GM20431 (cell line): ENCODE data around the gene GNG12.

ENCODE experiments used
- in situ Hi-C: fragments of 300-500 bp; cut with MseI, MboI; formaldehyde crosslinking; loops from one replicate; pipeline ENCODE4 v1.15.0; 2020; ENCODE audit warnings: low sequenced_read_pairs; ENCODE audit not compliant: unreplicated experiment

GNG12 gene

DNA sequence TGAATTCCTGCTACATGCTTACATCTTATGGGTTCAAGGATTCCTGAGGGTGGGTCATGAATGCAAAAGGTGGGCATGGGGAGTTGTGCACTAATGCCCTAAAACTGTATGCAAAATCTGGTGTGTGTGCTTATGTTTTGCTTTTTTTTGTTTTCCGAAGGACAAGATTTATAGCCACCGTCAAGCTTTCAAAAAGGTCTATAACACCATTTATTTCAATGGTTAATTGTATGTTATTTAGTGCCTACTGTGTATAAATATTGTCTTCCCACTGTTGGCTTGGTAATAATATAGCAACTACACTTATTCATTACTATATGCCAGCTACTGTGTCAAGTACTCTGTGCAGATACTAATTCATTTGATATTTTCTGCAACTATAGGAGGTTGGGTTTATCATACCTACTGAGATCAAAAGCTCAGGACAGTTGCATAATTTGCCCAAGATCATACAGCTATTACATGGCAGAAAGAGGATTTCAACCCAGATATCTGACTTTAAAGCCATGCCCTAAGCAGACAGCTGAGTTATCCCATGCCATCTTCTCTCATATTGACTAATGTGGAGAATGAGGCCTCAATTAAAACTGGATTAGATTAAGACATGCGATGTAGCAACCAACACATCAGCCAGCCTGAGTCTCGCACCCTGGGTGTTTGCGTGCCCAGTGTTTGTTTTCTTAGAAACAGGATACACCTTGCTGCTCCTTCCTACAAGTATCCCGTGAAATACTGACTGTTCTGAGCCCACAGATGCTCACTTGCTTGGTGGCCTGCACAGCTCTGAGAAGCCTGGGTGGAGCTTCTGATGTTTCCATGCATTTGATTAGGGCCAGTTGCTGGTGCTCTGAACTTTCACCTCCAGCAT, 113.7 kb downstream of the GNG12 start:
- in situ Hi-C loops, result no loop called here

DNA sequence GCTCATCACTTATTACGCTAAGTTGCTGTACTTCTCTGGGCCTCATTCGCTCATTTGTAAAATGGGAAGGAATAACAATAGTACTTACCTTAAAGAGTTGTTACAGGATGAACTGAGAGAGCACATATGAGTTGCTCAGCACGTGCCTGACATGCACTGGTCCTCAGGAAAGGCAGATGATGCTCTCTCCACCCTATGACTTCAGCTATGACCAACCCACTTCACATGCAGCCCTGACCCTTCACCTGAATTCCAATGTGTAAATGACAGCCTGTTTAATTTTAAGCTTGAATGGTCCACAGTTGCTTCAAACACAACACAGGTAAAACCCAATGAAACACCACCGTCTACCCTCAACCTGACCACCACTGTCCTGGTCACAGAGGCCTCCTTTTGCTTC, 115.4 kb downstream of the GNG12 start:
- in situ Hi-C loops, result no loop called here

DNA sequence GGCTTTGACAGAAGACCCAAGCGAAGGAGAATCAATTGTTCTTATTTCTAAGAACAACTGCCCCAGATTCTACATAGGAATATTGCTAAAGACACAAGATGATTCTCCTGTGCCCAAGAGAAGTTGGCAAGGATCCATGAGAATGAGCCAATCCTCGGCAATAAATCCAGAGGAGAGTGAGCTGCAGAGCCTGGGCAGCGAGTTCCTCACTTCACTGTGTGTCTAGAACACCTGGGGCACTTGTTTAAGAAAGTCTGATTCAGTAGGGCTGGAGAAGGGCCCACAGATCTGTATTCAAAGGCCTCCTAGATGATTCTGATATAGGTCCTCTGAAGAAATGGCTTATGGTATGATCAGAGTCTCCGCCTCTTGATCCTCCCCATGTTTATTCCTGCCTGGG, 116.5 kb downstream of the GNG12 start:
- in situ Hi-C loops, result no loop called here

DNA sequence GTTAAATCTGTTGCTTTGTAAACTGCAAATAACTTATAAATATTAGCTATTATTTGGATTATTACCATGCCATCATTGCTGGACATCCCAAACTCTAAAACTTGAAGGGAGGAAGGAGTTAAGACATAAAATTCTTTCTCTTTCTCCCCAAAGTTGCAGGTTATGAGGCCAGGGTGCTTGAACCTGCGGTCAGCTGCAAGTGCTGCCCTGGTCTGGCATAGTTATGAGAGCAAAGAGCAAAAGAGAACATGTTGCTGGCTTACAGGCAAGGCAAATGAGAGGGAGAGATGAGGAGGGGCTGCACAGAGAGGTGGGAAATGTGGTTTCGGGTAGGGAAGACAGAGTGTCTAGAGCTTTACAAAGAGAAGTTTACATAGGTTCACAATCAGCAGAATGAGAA, 117.4 kb downstream of the GNG12 start:
- in situ Hi-C loops, result no loop called here

DNA sequence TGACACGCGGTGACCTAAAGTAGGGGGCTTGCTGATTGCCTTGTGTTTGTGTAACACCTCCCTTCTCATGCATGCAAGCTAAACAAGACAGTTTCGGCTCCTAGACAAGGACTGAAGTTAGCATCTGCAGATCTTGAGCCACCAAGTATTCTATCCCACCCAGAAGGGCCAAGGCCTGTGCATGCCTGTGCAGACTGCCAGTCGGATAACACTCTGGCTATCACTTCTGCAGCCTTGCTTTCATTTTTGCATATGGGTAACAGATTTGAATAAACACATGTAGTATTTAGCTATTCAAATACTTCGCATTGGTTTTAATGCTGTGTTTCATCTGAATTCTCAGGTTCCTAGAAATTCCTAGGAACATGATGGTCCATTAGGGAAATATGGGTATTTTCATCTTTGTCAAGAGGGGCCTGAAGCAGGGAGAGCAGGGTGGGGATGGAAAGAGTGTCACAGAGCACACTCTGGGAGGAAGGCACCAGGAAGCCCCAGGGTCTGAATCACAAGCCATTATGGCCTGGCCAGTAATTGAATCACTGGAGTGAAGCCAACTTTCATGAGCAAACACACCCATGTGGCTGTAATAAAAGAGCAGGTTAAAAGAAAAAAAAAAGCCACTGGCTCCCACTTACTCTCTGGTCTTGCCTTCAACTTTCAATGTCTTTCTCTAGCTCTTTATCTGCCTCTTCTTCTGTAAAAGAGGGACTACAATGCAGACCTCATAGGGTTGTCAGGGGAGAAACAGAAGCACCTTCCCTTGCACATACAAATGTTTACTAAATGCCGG, 120.0 kb downstream of the GNG12 start:
- in situ Hi-C loops, result no loop called here

DNA sequence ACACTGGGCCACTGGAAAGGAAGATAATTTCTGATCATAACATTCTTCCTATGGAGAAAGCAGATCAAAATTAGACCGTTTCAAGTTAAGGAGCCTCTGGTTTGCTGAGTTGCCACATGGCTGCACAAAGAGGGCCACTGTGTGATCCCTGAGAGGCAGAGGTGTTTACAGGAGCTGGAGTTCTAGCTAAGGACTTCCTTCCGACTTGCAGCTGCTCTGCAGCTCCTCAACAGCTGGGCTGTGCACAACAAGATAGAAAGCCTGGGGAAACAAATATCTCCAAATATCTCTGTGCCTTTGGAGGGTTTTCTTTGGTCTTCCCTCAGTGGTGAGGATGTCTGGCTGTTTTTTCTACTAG, 121.4 kb downstream of the GNG12 start:
- in situ Hi-C loops, result no loop called here

DNA sequence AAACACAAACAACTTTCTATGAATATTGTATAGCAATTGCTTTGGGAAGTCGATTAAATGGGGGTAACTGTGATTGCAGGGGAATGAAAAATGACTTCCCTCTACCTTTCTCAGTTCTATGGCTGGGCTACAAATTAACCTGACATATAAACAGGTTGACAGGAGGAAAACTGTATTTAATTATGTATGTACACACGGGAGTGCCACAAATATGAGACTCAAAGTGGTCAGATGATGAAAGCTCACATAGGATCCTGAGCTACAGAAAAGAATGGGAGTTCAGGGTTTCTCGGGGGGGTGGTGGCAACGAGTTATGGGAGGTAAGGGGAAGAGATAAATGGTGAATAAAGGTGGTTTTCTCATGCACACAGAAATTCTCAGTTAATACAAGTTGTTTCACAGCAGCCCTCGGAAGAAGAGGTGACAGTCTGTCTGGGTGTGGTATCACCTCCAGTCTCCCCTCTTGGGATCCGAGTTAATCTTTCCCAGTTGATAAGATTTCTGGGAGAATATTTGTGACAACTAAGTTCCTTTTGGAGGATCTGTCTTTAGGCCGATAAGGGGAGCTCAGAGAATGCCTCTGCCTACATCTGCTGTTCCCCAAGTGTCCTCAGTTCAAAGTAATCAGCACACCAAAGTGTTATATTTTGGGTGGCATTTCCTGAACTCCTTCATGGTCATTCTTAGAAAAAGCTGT, 122.0 kb downstream of the GNG12 start:
- in situ Hi-C loops, result no loop called here

DNA sequence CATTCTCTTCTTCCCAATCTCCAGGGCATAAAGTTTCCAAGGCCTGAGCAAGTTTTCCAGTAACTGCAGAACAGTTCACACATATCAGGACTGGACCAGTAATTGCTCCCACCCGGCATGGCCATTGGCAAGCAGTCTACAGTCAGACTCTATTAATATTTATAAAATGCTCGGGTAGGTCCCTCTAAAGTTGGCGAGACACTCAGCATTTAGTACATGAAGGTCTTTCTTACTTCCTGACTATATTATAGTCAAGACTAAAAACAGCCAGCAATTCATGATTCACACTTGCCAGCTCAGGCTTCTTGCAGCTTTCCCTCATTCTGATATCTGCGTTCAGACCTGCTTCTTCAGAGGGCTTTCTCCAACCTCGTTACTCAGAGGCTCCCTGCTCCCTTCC, 122.8 kb downstream of the GNG12 start:
- in situ Hi-C loops, result no loop called here

DNA sequence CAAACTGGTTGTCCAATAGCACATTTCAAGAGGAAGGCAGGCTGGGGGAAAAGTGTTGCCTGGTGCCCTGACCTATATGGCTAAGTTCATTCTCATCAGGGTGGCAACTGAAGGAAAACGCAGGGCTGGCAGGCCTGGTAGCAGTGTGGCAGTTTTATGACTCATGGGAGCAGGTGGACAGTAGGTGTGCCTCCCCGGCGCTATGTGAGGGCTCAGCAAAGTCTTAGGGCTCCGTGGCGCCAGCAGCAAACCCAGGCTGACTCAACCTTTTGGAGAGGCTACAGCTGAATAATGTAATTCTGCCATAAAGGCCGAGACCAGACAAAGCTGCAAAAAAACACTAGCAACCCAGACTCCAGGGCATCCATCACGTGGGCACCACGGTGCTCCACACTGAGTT, 124.7 kb downstream of the GNG12 start:
- in situ Hi-C loops, result no loop called here

DNA sequence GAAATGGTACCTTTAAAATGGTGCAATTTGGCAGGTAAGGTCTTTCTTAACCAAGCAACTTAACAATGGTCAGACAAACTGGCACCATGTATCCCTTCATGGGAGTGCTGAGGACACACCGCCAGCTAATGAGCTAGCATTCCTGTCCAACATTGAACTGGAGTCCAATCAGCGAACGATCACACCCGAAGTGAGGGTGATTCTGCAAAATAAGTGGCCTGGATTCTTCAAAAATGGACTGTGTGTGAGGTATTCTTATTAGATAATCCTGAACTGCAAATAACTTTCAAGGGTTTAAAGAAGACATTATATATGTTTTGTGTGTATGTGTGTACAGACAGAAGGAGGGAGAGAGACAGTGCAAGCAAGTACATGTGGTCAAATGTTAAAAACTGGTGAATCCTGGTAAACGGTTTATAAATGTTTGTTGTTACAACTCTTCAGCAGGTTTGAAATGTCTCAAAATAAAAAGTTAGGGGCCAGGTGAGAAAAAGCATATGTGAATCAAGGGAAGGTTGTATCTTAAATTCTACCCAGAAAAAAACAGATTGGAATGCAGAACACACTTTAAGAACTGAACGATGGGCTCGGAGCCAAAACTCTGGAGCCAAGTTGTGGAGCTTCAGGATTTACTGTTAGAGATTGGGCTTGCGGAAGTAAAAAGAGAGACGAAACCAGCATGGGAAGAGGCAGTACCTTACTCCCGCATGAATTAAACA, 127.4 kb downstream of the GNG12 start:
- in situ Hi-C loops, result no loop called here

DNA sequence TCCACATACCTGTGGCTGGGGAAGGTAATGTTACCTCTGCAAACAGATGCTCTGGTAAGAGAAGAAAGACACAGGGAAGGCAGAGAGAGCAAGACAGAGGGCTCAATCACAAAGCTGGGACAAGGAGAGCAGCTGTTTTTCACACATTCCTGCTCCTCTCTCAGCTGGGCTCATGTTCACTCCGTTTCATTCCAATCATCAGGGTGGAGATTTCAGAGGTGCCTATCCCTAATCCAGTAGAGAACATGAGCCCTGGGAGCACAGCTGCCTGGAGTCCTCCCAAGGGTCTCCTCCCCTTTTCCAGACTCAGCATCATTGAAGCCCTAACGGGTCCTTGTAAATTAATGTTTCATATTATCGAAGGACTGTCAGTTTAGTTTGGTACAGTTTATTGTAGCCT, 128.9 kb downstream of the GNG12 start:
- in situ Hi-C loops, result no loop called here

DNA sequence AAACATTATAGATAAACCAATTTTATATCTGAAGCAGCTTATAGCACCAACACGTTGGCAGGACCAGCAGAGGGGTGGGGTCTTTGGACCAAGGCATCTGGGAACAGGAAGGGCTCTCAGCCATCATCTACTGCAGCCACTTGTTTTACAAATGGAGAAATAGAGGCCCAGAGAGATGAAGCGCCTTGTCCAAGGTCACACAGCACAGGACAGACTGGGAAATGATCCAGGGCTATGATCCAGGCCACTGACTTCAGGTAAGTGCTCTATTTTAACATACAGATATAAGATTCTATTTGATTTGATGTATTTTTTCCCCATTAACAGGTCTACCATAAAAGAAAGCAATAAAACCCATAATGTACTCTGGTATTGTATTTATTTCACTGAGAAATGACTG, 131.4 kb downstream of the GNG12 start:
- in situ Hi-C loops, result no loop called here

DNA sequence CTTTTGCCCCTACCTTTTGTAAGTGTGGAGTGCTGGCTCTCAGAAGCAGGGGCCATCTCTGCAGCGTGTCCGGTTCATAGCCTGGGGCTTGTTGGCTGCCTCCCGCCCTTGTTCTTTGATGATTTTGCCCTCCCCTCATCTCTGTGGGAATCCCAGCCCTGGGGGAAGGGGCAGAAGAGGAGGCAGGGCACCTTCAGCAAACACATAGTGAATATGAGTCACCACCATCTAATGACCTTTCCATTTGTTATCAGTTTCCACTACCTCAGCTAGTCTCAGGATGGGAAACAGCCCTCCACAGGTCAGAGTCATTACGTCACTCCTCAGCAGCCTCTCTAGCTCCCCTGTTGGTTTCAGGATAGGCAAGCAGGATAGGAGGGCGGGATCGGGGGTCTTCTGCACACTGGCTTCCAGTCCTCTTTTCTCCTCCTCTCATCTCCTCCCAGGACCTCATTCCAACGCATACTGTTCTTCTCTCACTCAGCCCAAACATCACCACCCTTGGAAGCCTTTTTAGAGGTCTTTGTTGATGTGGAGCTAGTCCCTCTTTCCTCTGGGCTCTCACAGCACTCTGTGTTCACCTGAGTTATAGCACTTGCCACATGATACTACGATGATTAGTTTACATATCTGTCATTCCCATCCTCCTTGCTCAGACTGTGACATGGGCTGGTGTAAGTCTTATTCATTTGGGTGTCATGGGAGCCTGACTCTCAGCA, 132.4 kb downstream of the GNG12 start:
- in situ Hi-C loops, result no loop called here

DNA sequence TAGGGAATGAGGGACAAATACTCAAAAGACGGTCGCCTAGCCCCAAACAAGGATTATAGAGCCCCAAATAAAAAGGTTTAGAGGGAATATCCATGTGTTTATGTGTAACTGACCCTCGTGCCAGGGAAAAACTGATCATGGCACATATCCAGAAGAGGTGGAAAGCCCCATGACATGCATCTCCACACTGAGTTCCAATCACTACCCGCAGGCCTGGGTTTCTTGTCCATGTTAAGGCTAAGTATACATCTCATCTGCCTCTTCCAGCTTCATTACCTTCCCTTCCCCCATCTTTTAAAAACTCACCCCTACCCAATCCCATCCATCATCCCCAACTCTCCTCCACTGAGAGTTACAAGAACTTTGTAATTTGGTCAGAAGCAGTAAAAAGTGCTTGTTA, 133.0 kb downstream of the GNG12 start:
- in situ Hi-C loops, result no loop called here

DNA sequence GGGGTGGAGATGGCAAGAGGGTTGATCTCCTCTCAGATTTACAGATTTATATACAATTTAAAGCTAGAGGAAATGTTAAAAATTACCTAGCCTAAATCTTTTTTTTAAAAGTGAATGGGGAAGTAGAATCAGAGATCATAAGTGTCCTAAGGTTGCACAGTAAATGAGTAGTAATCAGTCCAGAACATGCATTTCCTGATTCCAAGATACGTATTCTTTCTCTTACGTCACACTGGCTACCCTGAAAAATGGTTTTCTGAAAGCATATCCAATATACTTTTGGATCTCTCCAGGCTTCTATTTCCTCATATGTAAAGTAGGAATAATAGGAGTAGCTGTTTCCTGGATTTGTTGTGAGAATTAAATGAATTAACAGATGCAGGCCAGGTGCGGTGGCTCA, 136.6 kb downstream of the GNG12 start:
- in situ Hi-C loops, result no loop called here

DNA sequence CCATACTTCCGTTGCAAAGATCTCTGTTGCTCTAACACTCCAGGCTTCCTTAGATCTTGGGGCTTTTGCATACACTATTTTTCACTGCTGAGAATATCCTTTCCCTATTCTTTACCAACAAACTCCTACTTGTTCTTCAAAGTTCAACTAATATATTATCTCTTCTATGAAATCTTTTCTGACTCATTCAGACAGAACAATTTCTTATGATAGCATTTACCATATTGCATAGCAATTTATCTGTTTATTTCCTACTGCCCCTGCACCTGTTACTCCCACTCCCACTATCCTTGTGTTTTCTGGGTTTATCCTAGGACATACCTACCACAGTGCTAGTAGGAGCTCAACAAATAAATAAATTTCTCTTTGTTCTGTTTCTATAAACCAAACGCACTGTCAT, 137.3 kb downstream of the GNG12 start:
- in situ Hi-C loops, result no loop called here

DNA sequence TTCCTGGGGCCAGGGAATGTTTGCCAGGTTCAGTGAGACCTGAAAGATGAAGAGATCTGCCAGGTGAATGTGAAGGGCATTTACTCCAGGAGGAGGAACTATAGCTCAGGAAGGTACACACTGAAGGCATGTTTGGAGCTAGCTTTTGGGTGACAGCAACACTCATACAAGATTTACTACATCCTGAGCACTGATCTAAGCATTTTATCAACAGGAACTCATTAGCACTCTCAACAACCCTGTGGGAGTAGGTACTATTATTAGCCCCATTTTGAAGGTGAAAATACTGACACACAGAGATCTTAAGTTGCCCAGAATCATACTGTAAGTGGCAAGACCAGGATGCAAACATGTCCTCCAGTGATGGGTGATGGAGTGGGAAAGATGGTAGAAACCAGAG, 141.6 kb downstream of the GNG12 start:
- in situ Hi-C loops, result no loop called here

DNA sequence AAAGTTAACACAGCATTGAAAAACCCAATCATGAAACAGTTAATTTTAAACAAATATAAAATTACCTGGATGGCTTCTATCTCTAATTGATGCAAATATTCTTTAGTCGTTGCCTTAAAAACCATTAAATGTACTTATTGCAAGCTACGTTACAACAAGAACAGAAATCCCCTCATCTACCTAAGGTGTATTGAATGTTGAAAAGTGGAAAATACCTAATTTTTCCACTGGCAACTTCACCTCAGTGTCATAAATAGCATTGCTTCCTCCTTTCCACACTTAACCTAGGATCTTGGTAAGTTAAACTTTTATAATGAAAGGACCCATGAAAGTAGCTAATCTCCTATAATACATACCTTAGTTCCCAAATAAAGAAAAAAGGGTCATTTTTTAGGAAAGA, 142.9 kb downstream of the GNG12 start:
- in situ Hi-C loops, result no loop called here

DNA sequence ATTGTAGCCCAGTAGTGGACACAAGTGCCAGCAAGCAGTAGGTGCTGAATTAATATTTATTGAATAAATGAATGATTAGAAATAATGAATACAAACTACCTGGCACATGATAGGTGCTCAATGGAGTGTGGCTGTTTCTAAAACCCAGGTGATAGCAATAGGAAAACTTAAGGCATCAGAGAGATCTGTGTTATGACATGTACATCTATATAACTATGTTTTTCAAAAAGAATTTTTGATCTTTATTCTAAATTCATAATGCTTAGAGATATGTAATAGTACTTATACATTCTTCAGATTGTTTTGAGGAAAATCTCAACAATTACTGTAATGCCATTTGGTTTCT, 143.3 kb downstream of the GNG12 start:
- in situ Hi-C loops, result no loop called here
